Activated CD4-positive, alpha-beta T cell treated with anti-CD3 and anti-CD28 coated beads, Interleukin-2, amount 50 U/mL, for 1 hour (primary cell): ENCODE data around the gene GARNL3.

ENCODE experiments used
- DNase-seq: peaks from one replicate; pipeline ENCODE4 v3.0.0-alpha.2; 2020

GARNL3 gene

DNA sequence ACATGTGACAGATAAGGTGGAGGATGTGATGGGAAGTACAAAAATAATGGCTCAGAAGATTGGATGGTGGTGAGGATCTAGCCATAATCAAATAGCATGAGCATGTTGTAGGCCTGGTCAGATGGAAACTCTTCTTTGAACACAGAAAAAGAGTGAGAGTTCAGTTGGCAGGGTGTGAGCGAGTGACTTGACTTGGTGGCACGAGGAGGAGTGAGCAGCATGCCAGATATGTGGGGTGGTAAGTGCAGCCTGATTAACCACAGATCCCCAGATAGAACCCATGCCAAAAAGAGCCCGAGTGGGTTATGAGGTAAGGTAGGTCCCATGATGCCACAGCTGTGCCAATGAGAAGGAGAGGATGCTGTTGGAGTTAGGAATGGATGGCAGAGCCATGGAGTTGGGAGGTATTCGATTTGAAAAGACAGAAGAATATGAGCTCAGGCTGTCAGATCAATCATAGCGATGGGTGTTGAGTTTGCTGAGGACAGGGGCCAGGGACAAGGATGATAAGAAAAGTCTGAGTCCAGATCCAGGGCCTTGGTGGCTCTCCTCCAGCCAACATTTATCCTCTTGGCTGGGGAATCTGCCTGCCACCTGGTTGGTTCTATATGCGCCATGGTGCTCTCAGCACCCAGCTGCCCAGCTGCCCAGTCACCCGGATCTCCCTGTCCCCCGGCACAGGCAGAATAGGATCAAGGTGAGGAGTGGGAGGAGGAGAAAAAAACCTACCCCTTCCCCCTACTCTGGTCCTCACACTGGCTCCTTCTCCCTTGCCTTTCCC is 16.5 kb downstream of the GARNL3 start:
- DNase-seq: no peak

DNA sequence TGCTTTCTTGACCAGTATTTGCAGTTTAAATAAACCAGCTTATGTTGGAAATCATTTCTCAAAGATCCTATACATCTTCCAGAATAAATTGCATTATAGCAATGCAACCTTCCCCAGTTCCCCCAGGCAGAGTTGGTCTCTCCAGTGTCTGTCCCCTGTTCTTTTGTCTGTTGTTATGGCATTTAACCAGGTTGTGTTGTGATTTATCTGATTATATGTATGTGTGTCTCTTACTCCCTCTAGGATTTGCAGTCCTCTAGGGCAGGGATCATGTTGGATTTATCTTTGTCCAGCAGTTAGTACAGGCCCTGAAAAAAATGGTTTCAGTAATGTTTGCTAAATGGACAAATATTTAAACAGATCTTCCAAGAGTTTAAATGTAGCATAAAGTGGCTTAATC is 17.3 kb downstream of the GARNL3 start:
- DNase-seq: no peak

DNA sequence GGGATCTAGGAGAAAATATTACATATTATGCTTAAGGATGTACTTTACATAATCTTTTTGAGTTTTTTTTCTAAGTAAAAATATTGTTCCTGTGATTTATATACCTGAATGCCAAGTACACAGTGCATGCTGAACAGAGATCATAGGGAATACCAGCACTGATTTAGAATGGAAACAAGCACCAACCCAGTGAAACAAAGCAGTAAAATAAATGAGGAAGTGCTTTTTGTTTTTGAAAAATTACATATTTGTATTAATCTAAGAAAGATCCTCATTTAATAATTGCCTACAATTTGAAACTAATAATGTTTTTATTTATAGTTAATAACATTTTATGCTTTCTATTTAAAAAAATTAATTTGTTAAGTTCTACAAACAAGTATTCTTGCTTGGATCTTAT is 18.0 kb downstream of the GARNL3 start:
- DNase-seq: no peak

DNA sequence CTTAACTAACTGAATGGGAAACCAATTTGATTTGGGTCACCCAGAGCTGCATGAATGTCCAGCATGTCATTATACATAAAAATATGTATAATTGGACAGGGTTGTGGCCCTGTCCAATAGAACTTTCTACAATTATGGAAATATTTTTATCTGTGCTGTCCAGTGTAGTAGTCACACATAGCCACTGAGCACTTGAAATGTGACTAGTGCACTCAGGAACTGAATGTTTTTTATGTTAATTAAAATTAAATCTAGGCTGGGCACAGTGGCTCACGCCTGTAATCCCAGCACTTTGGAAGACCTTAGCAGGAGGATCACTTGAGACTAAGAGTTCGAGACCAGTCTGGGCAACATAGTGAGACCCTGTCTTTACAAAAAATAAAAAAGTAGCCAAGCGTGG is 18.6 kb downstream of the GARNL3 start:
- DNase-seq: no peak

DNA sequence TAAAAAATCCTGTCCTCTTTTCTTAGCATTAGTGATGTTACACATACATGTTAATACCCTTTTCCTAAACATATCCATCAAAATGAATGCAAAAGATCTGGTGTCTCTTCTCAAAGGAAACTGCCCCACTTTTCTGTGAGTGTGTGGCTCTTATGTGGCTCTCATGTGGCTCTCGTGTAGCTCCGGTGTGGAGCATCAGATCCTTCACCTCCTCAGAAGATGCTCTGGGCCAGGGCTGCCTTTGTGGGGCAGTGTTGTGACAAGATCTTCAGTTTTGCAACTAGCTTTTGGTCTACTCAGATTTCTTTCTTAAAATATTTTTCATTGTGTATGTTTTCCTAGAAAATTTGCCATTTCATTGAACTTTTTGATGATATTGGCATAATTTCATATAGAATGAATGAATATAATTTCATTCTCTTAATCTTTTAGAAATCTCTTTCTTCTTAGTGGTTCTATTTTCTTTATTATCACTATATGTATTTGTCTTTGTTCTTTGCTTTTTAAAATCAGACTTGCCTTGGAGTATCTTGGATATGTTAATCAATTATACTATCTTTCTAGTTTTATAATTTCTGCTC is 19.4 kb downstream of the GARNL3 start:
- DNase-seq: peak; percentile 8

DNA sequence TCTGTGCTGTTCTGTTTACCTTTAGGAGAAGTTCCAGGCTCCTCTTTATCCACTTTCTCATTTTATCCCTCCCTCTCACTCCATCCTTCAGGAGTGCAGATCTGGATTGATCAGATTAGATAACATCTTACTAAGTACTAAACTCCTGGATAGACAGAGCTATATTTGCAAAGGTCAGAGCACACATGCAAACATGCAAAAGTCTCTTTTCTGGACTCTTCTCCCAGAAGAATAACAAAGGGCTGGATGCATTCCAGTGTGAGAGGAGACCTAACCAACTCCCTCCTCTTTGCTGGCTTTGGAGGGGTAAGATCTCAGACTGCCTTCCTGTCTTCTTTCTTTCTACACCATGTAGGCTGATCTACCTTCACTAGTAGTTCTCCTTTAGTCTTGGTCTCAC is 21.4 kb downstream of the GARNL3 start:
- DNase-seq: no peak

DNA sequence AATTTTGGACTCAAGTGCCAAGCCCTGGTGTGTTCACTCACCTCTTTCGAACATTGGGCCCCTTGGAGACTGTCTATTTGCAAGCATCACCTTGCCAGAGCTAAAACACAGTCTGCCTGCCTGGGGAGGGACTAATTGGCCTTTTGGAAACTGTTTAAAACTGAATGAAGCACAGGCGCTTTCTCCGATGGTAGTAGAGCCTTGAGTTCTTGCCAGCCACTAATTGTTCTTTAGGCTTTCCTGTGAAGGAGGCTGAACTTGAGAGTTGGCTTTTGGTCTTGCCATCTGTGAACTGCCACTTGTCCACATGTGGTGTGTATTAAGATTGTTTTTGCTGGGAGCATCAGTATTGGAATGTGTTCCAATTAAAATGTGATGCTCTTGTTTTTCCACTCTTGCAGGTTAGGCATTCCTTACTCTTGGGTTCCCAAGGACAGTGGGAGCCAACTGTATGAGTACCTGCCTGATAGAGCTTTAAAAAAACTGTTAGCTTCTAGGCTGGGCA is 26.0 kb downstream of the GARNL3 start:
- no peak for DNase-seq

DNA sequence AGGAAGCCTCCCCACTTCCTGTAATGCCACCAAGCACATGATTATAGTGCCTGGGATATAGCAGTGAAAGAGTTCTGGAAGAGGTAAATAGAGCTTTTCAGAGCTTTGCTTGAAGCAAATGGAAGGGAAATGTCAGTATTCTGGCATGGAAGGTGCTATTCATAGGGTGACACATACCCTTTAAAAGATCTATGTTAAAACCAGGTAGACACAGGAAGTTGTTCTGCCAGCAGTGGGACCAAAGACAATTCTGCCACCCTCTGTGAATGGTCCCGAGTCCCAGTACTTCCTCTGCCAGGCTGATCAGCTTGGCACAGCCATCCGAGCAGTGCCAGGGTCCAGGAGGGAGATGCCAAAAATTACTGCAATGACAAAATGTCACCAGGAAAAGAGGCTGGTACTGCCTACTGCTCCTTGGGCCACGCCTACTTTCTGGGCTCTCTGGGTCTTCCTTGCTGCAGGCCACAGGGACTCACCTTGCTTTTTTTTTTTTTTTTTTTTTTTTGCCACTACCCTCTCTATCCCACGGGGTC is 26.7 kb downstream of the GARNL3 start:
- no peak for DNase-seq

DNA sequence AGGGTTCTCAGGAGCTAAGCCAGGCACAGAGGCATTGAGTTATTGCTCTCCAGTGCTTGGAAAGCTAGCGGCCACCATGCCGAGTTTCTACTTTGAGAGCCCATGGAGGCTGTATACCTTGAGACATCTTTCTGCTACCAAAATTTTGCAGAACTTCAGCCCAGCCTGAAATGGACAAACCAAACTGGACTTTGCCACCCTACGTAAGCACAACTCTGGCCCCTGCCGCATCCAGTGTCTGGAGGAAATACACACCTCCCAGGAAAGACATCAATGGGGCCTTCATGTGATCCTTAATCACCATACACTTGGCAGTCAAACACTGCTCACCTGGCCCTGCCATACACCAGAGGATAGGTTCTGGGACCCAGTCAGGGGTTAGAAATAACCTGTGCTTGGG is 27.8 kb downstream of the GARNL3 start:
- DNase-seq: no peak

DNA sequence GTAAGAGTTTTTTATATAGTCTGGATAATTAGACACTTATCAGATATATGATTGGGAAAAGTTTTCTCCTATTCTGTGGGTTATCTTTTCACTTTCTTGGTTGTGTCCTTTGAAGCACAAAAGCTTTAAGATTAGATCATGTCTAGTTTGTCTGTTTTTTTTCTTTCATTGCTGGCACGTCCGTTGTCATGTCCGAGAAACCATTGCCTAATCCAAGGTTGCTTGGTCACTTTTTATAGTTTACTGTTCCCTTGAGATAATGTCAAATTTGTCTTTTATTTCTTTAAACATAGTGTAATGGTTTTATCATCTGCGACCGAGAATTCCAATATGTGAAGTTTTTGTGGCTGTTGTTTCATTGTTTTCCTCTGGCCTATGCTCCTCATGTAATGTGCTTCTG is 28.8 kb downstream of the GARNL3 start:
- DNase-seq: no peak

DNA sequence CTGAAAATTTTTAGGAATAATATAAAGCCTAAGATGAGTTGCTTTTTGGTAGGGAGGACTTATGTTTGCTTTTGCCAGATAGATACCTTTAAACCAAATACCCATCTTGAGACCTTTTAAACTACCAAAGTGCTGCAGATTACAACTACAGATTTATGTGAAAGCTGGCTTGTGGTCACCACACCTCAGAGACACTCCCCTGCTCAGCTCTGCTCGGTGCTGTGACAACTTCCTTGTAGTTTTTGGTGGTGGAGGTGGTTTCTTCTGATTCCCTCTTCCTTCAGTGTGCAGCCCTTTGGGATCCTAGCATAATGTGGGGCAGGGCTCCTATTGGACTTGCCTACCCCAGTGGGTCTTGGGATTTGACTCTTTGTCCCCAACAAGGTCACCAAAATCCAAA is 29.2 kb downstream of the GARNL3 start:
- DNase-seq: no peak

DNA sequence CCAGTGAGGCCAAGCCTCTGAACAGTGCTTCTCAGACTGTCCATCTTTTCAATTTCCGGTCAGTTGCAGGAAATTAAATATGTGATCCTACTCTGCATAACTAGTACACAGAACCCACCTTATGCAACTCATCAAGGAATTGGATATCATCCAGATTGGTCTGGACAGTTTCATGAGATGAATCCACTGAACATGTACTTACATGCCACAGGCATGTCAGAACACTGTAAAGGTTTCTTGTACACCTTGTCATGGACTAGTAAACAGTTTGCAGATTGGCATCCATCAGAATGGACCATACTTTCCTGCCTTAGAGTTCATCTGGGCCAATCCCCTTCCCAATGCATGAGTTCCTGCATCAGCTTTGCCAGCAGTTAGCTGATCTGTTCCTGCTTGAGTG is 30.4 kb downstream of the GARNL3 start:
- no peak for DNase-seq

DNA sequence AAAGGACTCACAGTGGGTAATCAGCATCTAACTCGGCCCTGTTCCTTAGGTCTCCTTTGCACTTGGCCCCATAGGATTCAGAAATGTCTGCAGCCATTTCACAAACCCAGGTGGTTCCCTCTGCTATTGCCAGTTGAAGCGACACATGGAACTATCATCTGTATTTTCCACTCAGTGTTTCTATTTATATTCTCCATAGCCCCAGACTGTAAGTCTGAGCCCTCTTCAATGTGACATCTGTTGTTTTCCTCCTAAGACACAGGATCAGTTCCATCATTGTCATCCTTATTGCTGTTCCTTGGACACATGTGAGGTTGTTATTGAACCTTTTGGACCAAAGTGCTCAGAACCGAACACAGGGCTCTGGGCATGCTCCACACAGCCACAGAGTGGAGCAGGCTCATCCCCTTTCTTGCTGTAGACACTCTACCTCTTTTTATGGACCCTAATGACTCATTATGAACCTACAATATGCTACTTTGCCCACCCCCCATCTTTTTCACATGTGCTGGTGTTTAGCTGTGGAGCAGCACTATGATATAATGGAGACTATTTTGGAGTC is 36.4 kb downstream of the GARNL3 start:
- no peak for DNase-seq

DNA sequence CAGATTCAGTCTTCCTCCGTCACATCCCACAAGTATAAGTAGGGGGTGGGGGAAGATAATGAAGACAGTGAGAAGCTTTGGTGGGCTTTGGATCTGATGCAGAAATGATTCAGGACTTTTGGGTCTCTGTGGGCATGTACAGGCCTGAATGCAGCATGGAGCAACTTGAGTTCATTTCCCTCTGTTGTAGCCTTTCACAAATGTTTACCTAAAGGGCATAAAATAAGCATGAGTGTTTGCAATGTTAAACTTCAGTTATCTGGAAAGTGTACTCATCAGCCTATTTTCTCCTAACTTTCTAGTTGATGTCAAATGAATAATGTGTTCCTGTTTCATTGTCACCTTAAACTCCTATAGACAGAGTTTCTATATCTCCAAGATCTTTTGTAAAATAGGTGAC is 39.3 kb downstream of the GARNL3 start:
- no peak for DNase-seq

DNA sequence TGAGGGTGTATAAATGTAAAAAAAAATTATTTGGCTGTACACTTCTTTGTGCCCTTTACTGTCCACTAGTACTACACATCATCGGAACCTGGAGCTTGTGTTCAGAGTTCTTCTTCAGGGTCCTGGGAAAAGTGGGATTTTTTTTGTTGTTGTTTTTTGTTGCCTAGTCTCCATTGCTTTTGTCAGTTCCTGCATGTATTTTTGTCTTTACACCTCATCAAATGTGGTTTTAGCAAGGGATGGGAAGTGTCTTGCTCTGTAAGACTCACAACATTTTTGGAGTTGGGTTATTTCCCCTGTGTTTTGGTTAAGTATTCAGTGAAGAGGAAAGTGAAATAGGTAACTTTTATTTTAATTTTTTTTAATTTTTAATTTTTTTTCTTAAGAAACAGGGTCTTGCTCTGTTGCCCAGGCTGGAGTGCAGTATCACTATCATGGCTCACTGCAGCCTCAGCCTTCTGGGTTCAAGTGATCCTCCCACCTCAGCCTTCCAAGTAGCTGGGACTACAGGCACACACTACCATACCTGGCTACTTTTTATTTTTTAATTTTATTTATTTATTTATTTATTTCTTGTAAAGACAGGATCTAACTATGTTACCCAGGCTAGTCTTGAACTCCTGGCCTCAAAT is 40.7 kb downstream of the GARNL3 start:
- DNase-seq: no peak

DNA sequence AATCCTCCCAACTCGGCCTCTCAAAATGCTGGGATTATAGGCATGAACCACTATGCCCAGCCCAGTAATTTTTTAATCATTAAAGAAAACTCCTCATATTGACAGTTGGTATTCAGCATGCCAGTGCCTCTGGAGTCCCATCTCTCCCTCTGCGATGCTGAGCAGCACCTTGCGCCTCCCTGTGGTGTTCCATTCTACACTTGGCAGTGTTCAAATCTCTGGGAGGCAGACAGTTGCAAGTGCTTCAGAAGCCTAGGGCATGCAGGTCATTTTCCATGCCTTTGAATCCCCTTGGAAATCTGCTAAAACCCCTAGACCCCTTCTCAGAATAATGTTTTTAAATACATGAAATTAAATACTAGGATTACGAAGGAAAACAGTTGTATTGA is 41.3 kb downstream of the GARNL3 start:
- DNase-seq: no peak

DNA sequence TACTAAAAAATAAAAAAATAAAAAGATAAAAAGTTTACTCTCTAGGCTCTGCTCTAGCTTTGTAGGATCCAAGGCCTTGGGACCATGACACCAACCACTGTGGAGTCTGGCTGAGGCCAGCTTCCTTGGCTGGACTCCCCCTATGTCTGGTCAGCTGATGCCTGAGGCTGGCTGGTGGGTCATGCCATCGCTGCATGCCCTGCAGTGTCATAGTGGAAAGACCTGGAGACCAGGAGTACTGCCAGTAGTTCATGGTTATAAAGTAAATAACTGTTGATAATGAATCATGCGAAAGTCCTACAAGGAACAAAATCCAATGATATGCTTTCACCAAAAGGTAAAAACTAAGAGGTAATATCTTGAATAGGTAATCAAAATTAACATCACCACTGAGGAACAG is 43.2 kb downstream of the GARNL3 start:
- no peak for DNase-seq

DNA sequence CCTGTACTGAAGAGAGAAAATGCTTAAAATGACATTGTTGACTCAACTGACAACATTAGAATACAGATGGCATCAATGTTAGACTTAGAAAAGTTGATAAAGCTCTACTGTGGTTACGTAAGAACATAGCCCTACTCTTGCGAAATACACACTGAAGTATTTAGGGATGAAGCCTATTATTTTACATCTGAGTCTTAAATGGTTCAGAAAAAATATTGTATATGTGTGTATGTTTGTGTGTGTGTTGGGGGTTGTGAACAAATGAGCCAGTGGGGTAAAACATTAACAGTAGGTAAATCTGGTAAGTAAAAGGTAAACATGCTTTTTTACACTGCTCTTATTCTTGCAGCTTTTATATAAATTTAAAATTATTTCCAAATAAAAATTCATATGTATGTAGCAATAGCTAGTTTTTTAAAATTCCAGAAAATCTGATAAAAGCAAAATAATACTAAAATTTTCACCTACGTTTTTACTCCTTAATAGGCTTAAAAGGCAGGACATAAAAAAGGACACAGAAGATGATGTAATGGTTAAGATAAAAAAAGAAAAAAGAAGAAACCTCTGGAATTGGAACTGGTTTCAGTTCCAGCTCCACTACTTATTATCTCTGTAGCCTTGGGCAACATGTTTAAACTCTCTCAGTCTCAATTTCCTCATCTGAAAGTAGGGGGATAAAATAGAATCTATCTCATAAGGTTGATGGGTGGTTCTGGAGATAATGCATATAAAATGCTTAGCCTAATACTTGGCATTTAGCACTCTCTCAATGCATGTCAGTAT is 44.3 kb downstream of the GARNL3 start:
- no peak for DNase-seq

DNA sequence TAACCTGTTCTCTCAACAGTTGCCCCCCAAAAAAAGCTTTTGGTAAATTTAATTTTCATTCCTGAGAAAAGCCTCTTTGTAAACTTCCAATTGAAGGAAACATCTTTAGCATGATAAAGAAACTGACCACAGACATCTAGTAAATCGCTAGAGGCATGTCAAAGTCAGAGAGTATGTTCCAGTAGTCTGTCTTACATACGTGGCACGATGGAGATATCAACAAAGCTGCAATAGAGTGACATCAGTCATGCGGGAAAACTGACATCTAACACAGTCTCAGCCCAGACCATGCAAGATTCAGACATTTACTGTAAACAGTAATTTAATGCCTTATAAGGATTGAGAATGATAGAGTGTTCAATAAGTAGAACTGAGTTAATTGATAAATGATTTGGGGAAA is 45.1 kb downstream of the GARNL3 start:
- DNase-seq: no peak

DNA sequence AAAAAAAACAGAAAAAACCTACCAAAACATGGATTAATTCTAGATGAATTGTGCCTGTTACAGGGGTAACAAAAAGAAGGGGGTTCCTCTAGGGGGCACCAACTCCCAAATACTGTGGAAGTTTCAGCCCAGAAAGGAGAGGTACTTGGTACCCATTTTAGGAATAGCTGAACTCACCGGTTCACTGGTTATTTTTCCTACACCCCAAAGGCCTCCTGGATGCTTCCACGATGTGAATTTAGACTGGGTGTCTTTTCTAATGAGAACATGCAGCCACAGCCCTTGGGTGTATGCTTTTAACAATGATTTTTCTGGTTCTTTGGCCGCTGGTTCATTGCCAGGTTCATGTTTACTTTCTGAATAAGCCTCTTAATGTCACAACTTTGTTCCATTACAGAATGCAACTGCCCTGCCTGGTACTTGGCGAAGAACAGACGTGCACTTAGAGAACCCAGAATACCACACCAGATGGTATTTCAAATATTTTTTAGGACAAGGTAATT is 46.7 kb downstream of the GARNL3 start:
- DNase-seq: peak; percentile 18

DNA sequence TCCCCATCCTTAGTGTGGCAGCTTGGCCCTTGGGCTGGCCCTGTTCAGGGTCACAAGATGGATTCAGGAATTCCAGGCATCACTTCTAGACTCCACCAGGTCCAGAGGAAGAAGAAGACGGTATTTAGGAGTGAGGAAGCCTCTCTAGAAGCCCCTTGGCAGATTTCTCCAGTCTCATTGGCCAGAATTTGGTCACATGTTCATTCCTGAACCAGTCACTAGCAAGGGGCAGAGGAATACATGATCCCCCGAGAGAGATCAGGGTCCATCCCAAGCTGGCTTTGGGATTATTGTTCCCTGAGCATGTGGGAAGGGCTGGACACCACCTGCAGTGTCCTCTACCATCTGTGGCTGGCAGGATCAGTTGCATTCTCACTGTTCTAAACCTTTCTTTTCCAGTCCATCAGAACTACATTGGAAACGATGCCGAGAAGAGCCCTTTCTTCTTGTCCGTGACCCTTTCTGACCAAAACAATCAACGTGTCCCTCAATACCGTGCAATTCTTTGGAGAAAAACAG is 48.5 kb downstream of the GARNL3 start:
- no peak for DNase-seq

DNA sequence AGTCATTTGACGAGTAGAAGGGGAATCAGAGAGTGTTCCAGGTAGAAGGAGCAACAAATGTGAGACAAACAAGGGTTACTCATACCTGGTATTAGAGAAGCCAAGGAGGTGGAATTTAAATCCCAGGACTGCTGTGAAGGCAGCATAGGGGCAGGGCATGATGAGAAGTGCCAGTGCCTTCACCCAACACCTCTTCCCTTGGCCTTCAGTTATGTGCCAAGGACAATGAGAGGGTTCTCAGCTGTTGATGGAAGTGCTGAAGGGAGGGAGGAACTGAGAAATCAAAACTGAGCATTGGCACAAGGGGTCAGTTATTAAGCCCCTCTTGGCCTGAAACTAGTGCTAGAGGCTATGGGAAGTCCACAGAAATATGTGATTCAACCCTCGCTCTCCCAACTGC is 50.3 kb downstream of the GARNL3 start:
- no peak for DNase-seq
